HG03045 (cell line): Measurements from ENCODE around the gene NSD1.
"Not testable (repeated sequence)": the region's sequence is repeated elsewhere in the genome, so short reads cannot be mapped to it uniquely, and the experiment has no call there.

Experiments used
- ATAC-seq: cut with Tn5 transposase; IDR thresholded peaks from one replicate; pipeline ENCODE4 v1.9.1; 2021; ENCODE audit warnings: mild to moderate bottlenecking, moderate library complexity; ENCODE audit not compliant: unreplicated experiment

NSD1 gene

GRCh38 chr5:177222269-177222668, 88.7 kb downstream of the NSD1 start:
- ATAC-seq: no peak

- ATAC-seq: no peak
Measured at GRCh38 chr5:177225798-177226197, 92.2 kb downstream of the NSD1 start.

- ATAC-seq: no peak
Measured at GRCh38 chr5:177226860-177227259, 93.3 kb downstream of the NSD1 start.

- ATAC-seq: no peak
Measured at GRCh38 chr5:177228751-177229150, 95.2 kb downstream of the NSD1 start.

- ATAC-seq: no peak
Measured at GRCh38 chr5:177230660-177231059, 97.1 kb downstream of the NSD1 start.

- ATAC-seq: no peak
Measured at GRCh38 chr5:177231479-177232250, 98.1 kb downstream of the NSD1 start.

GRCh38 chr5:177232358-177232757, 98.8 kb downstream of the NSD1 start:
- no peak for ATAC-seq

- ATAC-seq: no peak
Measured at GRCh38 chr5:177232761-177233160, 99.2 kb downstream of the NSD1 start.

- no peak for ATAC-seq
Measured at GRCh38 chr5:177233206-177233605, 99.6 kb downstream of the NSD1 start.

- ATAC-seq: no peak
Measured at GRCh38 chr5:177233802-177234201, 100.2 kb downstream of the NSD1 start.

- no peak for ATAC-seq
Measured at GRCh38 chr5:177234841-177235240, 101.3 kb downstream of the NSD1 start.

GRCh38 chr5:177241768-177242167, 108.2 kb downstream of the NSD1 start:
- no peak for ATAC-seq

GRCh38 chr5:177242304-177242703, 108.7 kb downstream of the NSD1 start:
- no peak for ATAC-seq

GRCh38 chr5:177249761-177250537, 116.4 kb downstream of the NSD1 start:
- ATAC-seq: no peak

GRCh38 chr5:177253252-177253651, 119.7 kb downstream of the NSD1 start:
- ATAC-seq: no peak

GRCh38 chr5:177256296-177256695, 122.7 kb downstream of the NSD1 start:
- no peak for ATAC-seq

GRCh38 chr5:177258711-177259110, 125.1 kb downstream of the NSD1 start:
- ATAC-seq: not testable (repeated sequence)

GRCh38 chr5:177260961-177261360, 127.4 kb downstream of the NSD1 start:
- no peak for ATAC-seq

- ATAC-seq: no peak
Measured at GRCh38 chr5:177261510-177261909, 127.9 kb downstream of the NSD1 start.

GRCh38 chr5:177264178-177264577, 130.6 kb downstream of the NSD1 start:
- no peak for ATAC-seq

- no peak for ATAC-seq
Measured at GRCh38 chr5:177265395-177265794, 131.8 kb downstream of the NSD1 start.

GRCh38 chr5:177269232-177269895, 135.8 kb downstream of the NSD1 start:
- ATAC-seq: no peak
